NB4 (cell line): ENCODE results near the gene SCAMP3.

ENCODE experiments used
- MYC ChIP-seq: IDR thresholded peaks from 2 replicates; pipeline ENCODE4 v1.6.1; 2011; ENCODE audit warnings: low read depth, low read length
- POLR2A ChIP-seq: IDR thresholded peaks from 2 replicates; pipeline ENCODE4 v1.6.1; 2011; ENCODE audit warnings: mild to moderate bottlenecking; ENCODE audit not compliant: insufficient read length; ENCODE audit errors: extremely low read depth
- TF ChIP-seq, protein P1 (sequence below): IDR thresholded peaks from one replicate; pipeline ENCODE4 v1.5.1; 2012; ENCODE audit warnings: low read depth, low read length
- TF ChIP-seq, protein P2 (sequence below): IDR thresholded peaks from 2 replicates; pipeline ENCODE4 v1.6.1; 2011; ENCODE audit warnings: low read depth, low read length

DNA sequence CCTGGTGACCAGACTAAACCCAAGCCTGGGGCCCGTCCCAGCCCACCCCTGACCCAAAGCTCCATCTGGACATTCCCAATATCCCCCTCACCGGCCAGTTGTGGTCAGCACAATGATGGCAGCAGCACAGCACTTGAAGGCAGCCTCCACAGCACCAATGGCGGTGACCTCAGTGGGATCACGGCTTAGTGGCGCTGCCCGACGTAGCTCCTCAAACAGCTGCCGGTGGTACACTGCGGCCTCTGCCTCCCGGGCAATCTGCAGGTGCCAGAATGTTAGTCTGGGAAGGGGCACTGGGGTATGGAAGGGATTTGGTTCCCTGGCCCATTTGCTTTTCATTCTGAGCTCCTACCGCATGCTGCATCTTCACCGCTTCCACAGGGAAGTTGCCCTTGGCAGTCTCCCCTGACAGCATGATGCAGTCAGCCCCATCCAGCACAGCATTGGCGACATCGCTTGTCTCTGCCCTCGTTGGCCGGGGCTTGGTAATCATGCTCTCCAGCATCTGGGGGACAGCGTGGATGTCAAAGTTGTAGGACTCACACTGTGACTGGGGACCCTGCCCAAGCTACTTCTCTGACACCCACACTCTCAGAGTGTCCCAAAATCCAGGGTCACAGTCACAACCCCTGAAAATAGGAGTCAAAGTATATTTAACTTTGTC lies 31.1 kb upstream of the SCAMP3 start:
- TF ChIP-seq, protein P1, sequence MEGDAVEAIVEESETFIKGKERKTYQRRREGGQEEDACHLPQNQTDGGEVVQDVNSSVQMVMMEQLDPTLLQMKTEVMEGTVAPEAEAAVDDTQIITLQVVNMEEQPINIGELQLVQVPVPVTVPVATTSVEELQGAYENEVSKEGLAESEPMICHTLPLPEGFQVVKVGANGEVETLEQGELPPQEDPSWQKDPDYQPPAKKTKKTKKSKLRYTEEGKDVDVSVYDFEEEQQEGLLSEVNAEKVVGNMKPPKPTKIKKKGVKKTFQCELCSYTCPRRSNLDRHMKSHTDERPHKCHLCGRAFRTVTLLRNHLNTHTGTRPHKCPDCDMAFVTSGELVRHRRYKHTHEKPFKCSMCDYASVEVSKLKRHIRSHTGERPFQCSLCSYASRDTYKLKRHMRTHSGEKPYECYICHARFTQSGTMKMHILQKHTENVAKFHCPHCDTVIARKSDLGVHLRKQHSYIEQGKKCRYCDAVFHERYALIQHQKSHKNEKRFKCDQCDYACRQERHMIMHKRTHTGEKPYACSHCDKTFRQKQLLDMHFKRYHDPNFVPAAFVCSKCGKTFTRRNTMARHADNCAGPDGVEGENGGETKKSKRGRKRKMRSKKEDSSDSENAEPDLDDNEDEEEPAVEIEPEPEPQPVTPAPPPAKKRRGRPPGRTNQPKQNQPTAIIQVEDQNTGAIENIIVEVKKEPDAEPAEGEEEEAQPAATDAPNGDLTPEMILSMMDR: no peak
- TF ChIP-seq POLR2A (no peak), MYC (no peak)
- TF ChIP-seq, protein P2, sequence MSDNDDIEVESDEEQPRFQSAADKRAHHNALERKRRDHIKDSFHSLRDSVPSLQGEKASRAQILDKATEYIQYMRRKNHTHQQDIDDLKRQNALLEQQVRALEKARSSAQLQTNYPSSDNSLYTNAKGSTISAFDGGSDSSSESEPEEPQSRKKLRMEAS: no peak
